GM23248 (cell line): ENCODE data around the gene LHX3. TPM values are rescaled to one million over a fixed set of nuclear protein-coding genes. Genes with fewer than 3 reads are reported as not detected.

Source experiments
- DNase-seq: peaks from one replicate; pipeline ENCODE4 v3.0.0-alpha.2; 2015
- H2AFZ ChIP-seq: fragments of 200-600 bp; sonication (generic); 2 replicates; pipeline ENCODE4 v1.6.1; 2016; ENCODE audit warnings: antibody characterized with exemption
- H3F3A ChIP-seq: fragments of 200-600 bp; sonication (generic); 2 replicates; pipeline ENCODE4 v1.6.1; 2016; ENCODE audit warnings: mild to moderate bottlenecking, antibody characterized with exemption, mixed run types; ENCODE audit not compliant: insufficient read depth
- H3K27ac ChIP-seq: fragments of 200-600 bp; sonication (generic); 2 replicates; pipeline ENCODE4 v1.5.1; 2016; ENCODE audit warnings: mild to moderate bottlenecking
- H3K27me3 ChIP-seq: fragments of 200-600 bp; sonication (generic); replicated peaks from 2 replicates; pipeline ENCODE4 v1.6.1; 2016; ENCODE audit warnings: mild to moderate bottlenecking; ENCODE audit not compliant: insufficient read depth
- H3K36me3 ChIP-seq: fragments of 200-600 bp; sonication (generic); 2 replicates; pipeline ENCODE4 v1.6.1; 2016; ENCODE audit warnings: low read depth, mild to moderate bottlenecking
- H3K4me1 ChIP-seq: fragments of 200-600 bp; sonication (generic); 2 replicates; pipeline ENCODE4 v1.6.1; 2016; ENCODE audit warnings: mild to moderate bottlenecking; ENCODE audit not compliant: insufficient read depth
- H3K4me2 ChIP-seq: fragments of 200-600 bp; sonication (generic); one replicate; pipeline ENCODE4 v1.6.1; 2016; ENCODE audit warnings: mild to moderate bottlenecking; ENCODE audit not compliant: unreplicated experiment
- H3K4me3 ChIP-seq: fragments of 200-600 bp; sonication (generic); 2 replicates; pipeline ENCODE4 v1.5.1; 2016; ENCODE audit warnings: mild to moderate bottlenecking
- H3K79me2 ChIP-seq: fragments of 200-600 bp; sonication (generic); 2 replicates; pipeline ENCODE4 v1.6.1; 2016; ENCODE audit warnings: mild to moderate bottlenecking; ENCODE audit not compliant: insufficient read depth
- H3K9ac ChIP-seq: fragments of 200-600 bp; sonication (generic); 2 replicates; pipeline ENCODE4 v1.6.1; 2016; ENCODE audit warnings: mild to moderate bottlenecking
- H3K9me2 ChIP-seq: fragments of 200-600 bp; sonication (generic); 2 replicates; pipeline ENCODE4 v1.6.1; 2016; ENCODE audit warnings: mixed run types, mild to moderate bottlenecking, moderate library complexity; ENCODE audit not compliant: insufficient read depth
- H3K9me3 ChIP-seq: fragments of 200-600 bp; sonication (generic); one replicate; pipeline ENCODE4 v1.6.1; 2017; ENCODE audit warnings: low read depth
- H4K20me1 ChIP-seq: fragments of 200-600 bp; sonication (generic); 2 replicates; pipeline ENCODE4 v1.6.0; 2016; ENCODE audit not compliant: insufficient read depth
- EZH2 ChIP-seq: fragments of 200-600 bp; sonication (generic); IDR thresholded peaks from 2 replicates; pipeline ENCODE4 v1.6.1; 2018; ENCODE audit warnings: antibody characterized with exemption, mild to moderate bottlenecking; ENCODE audit not compliant: insufficient read depth, poor library complexity, severe bottlenecking
- EZH2phosphoT487 ChIP-seq: fragments of 200-600 bp; sonication (generic); IDR thresholded peaks from 2 replicates; pipeline ENCODE4 v1.6.1; 2018; ENCODE audit warnings: antibody characterized with exemption, moderate library complexity, mild to moderate bottlenecking, low read depth; ENCODE audit not compliant: insufficient read depth
- WGBS, 2 experiments: methylation state at CpG; one replicate each; pipeline ENCODE4 v1.1.6; 2015 to 2017; ENCODE audit warnings: low lambda C conversion rate in 2 of 2, low coverage in 1 of 2; ENCODE audit errors: missing lambda C conversion rate in 2 of 2; 5-methylcytosine and 5-hydroxymethylcytosine counted together
- in situ Hi-C: fragments of 300-500 bp; cut with MboI; formaldehyde crosslinking; loops from 2 replicates; pipeline ENCODE4 v1.15.0; 2020
- polyA plus RNA-seq: library from polyadenylated mRNA; unstranded; fragments of >200 nt; fragmentation: Nextera tagmentation; extraction: Ambion mirVana; gene quantifications from 2 replicates; pipeline ENCODE4 v1.2.1, GENCODE V29; 2016
- total RNA-seq: library from RNA; depleted of rRNA; stranded (reverse); fragments of >200 nt; shearing (Covaris generic); gene quantifications from 2 replicates; pipeline ENCODE4 v1.2.3, GENCODE V29; 2014

The LHX3 gene
- total and polyA plus RNA-seq, 2 experiments from 2014 or later, result not detected

DNA sequence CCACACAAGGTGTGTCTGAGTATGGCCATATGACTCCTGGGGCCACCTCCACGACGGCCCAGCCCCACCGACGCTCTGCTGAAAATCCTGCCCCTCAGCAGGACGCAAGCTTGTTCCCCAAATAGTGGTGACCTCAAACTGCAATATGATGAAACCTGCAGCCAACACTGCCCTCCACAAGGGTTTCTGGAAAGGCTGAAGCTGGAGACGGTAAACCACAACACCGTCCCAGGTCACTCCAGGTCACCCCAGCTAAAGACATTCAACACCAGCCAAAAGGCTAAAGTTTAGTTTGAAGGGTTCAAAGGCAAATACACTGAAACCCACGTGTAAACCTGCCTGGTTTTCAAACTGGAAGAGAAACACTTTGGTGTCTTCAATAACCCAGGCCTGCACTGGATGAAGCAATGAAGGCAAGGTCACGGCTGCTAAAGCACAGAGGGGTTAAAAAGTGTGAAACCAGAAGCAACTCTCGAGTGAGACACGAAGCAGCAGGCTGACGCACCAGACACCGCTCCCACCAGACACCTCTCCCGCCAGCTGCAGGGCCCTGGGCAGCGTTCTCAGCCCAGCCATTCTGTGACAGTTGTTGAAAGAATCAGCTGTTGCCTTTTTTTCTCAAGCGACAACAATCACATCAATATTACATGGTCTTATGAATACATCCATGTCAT, 1.8 kb upstream of the LHX3 start:
- H3K27me3 ChIP-seq, result peaks cover 26% of the 10 kb centered on the region
- no peaks in the 10 kb centered on the region for H3K9me3 ChIP-seq
- in situ Hi-C loops, result no loop called here
- TF ChIP-seq EZH2phosphoT487 (no peak), EZH2 (no peak)
- H3K4me2 ChIP-seq, result no peak overlapping the region
- no peaks in the 10 kb centered on the region for H3K4me1 ChIP-seq
- H4K20me1 ChIP-seq, result no peaks in the 10 kb centered on the region
- no peak overlapping the region for H3K9ac ChIP-seq
- H3K79me2 ChIP-seq, result no peaks in the 10 kb centered on the region
- WGBS, 2 experiments, result 83 to 84% methylated on average over 16 of the region's 16 CpGs
- H3K9me2 ChIP-seq, result no peaks in the 10 kb centered on the region
- no peaks in the 10 kb centered on the region for H3F3A ChIP-seq
- no peak for DNase-seq
- no peak overlapping the region for H3K27ac ChIP-seq
- no peaks in the 10 kb centered on the region for H3K36me3 ChIP-seq
- H3K4me3 ChIP-seq, result no peak overlapping the region
- H2AFZ ChIP-seq, result no peak overlapping the region

DNA sequence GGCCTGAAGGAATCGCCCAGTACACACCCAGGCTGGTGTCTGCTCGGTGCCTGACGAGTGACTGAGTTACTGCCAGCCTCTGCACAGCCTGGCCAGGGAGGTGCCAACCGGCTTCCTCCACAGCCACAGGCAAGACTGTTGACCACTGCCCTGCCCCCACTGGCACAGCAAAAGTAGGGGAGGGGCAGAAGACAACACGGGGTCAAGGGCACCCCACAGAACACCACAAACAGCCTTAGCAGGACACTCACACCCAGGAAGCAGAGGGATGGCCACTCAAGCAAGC, 722 bp upstream of the LHX3 start:
- Histone ChIP-seq H4K20me1 (no peaks in the 10 kb centered on the region), H3K4me1 (no peaks in the 10 kb centered on the region), H3K9me3 (no peaks in the 10 kb centered on the region), H3K9me2 (no peaks in the 10 kb centered on the region), H3K4me2 (no peak overlapping the region), H3K79me2 (no peaks in the 10 kb centered on the region), H3K36me3 (no peaks in the 10 kb centered on the region), H3K9ac (no peak overlapping the region), H3K4me3 (no peak overlapping the region), H3F3A (no peaks in the 10 kb centered on the region), H3K27ac (no peak overlapping the region), H2AFZ (no peak overlapping the region), H3K27me3 (peaks cover 35% of the 10 kb centered on the region)
- DNase-seq, result no peak
- in situ Hi-C loops, result no loop called here
- 72 to 79% methylated on average over 5 of the region's 5 CpGs for WGBS, 2 experiments
- TF ChIP-seq EZH2 (no peak), EZH2phosphoT487 (no peak)

DNA sequence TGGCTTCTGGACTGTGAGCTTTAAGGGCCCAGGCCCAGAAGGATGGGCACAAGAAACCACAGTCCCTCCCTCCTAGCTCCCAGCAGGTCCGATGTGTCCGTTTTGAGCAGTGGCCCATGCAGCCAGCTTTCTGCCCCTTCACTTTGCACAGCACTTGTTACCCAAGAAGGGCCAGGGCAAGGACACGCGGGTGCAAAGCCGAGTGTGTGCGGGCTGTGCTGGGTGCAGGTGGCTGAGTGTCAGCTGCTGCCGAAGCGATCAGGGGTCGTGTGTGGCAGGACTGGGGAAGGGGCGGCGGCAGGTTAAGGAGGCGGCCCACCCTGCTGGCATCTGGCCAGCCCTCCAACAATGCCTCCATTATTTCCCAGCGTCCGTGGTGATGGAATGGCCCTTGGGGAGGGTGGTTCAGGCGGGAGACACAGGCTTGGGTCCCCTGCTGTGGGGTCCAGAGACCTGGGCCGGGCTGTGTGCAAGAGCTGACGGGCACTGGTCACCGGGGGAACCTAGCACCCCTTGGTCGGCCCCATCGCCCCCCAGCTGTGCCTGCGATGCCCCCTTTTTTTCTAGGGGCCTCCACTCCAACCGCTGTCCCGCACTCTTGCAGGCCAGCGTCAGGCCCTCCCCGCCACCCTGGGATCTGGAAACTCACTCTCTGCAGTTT, 653 bp downstream of the LHX3 start:
- no peak for DNase-seq
- no peaks in the 10 kb centered on the region for H3K36me3 ChIP-seq
- TF ChIP-seq EZH2 (no peak), EZH2phosphoT487 (no peak)
- 55 to 58% methylated on average over 24 to 25 of the region's 25 CpGs for WGBS, 2 experiments
- no peaks in the 10 kb centered on the region for H3F3A ChIP-seq
- no peaks in the 10 kb centered on the region for H3K4me1 ChIP-seq
- H3K9ac ChIP-seq, result no peak overlapping the region
- in situ Hi-C loops, result no loop called here
- H3K4me2 ChIP-seq, result no peak overlapping the region
- no peak overlapping the region for H3K27ac ChIP-seq
- no peaks in the 10 kb centered on the region for H3K9me3 ChIP-seq
- H4K20me1 ChIP-seq, result no peaks in the 10 kb centered on the region
- H2AFZ ChIP-seq, result no peak overlapping the region
- no peaks in the 10 kb centered on the region for H3K9me2 ChIP-seq
- H3K4me3 ChIP-seq, result no peak overlapping the region
- H3K79me2 ChIP-seq, result no peaks in the 10 kb centered on the region
- peaks cover 48% of the 10 kb centered on the region for H3K27me3 ChIP-seq

DNA sequence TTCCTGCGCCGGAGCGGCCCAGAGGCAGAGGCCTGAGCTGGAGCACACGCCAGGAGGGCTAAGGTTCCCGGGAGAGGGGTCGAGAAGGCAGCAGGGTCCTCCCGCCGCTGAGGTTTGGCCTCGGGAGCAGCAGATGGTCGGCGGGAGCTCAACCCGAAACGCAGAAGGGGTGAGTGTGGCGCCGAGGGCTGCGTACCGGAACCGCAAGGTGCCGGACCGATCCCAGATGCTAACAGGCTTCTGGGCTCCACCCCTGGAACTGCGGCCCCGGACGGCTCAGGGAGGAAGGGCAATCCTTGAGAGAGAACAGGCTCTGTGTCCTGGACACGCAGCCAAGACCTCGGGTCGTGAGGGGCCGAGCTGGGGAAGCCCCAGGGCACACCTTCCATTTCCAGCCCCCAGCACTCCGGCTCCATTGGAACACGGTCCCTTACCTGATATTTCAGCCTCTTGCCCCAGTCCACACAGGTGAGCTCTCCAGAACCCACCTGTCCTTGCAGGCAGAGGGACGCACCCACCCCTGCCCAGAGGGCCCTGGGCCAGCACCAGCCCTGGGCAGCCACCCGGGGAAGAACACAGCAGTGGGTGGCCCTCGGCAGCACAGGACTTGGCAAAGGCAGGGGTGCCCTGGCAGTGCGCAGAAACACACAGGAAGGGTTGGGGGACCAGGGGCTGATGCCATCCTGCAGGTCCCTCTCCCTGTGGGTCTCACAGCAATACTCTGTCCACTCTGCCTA, 1.4 kb downstream of the LHX3 start:
- H3K9me3 ChIP-seq, result no peaks in the 10 kb centered on the region
- H3K27me3 ChIP-seq, result peaks cover 50% of the 10 kb centered on the region
- no peak overlapping the region for H2AFZ ChIP-seq

More for the DNA sequence above, 1.4 kb downstream of the LHX3 start:
- no peak overlapping the region for H3K4me3 ChIP-seq
- WGBS, 2 experiments, result 16 to 22% methylated on average over 29 to 33 of the region's 33 CpGs
- H3K9ac ChIP-seq, result no peak overlapping the region
- H3K27ac ChIP-seq, result no peak overlapping the region
- DNase-seq, result no peak
- no peaks in the 10 kb centered on the region for H3K9me2 ChIP-seq
- no peaks in the 10 kb centered on the region for H3K4me1 ChIP-seq
- H3F3A ChIP-seq, result no peaks in the 10 kb centered on the region
- no peaks in the 10 kb centered on the region for H3K36me3 ChIP-seq
- H4K20me1 ChIP-seq, result no peaks in the 10 kb centered on the region
- no peak for TF ChIP-seq EZH2
- TF ChIP-seq EZH2phosphoT487, result no peak
- in situ Hi-C loops, result no loop called here
- no peaks in the 10 kb centered on the region for H3K79me2 ChIP-seq
- no peak overlapping the region for H3K4me2 ChIP-seq
